Effector CD8-positive, alpha-beta T cell (primary cell): ENCODE data around the gene ZNF687.

ENCODE experiments used
- DNase-seq: peaks from one replicate; lab custom pipeline; 2025; lab: John Stamatoyannopoulos, UW

ZNF687 gene

DNA sequence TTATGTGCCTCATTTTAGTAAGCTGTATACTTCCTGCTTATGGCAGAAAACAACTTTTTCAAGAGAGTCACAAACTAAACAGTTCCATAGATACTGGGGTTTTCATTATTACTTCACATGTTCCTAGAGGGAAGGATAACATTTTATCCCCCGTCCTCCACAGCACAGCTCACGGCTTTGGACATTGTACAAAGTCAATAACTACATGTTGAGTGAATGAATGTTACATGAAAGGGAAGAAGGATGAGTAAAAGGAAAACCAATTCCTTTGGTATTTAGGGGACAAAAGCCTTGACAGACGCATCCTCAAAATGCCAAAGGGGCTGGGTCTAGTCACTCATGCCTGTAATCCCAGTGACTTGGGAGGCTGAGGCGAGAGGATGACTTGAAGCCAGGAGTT is 30.3 kb downstream of the ZNF687 start:
- DNase-seq, result no peak

DNA sequence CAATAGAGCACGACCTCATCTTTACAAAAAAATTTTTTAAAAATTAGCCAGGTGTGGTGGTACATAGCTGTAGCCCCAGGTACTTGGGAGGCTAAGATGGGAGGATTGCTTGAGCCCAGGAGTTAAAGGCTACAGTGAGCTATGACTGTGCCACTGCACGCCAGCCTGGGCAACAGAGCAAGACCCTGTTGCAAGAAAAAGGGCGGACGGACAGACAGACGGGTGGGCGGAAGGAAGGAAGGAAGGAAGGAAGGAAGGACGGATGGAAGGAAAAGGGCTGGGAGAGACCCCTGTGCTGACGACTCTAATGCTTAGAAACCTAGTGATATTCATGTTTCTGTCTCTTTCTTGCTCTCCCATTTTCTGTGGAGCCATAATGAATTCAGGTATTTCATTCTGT is 30.7 kb downstream of the ZNF687 start:
- no peak for DNase-seq

DNA sequence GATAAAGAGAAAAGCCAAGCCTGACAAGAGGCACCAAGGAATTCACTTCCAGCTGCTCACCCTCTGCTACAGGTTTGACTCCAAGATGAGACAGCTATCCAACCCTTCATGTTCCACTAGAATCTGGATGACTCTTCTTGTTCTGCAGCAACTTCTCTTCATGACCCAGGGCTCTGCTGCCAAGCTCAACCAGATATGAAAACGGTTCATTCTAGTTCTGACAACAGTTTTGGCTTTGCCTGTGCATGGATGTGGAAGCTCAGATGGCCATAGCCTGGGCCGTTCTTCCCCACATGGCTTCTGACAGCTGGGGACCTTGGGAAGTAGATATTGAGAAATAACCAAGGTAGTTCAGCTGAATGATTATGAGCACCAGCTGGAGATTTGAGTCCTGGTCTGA is 31.4 kb downstream of the ZNF687 start:
- no peak for DNase-seq

DNA sequence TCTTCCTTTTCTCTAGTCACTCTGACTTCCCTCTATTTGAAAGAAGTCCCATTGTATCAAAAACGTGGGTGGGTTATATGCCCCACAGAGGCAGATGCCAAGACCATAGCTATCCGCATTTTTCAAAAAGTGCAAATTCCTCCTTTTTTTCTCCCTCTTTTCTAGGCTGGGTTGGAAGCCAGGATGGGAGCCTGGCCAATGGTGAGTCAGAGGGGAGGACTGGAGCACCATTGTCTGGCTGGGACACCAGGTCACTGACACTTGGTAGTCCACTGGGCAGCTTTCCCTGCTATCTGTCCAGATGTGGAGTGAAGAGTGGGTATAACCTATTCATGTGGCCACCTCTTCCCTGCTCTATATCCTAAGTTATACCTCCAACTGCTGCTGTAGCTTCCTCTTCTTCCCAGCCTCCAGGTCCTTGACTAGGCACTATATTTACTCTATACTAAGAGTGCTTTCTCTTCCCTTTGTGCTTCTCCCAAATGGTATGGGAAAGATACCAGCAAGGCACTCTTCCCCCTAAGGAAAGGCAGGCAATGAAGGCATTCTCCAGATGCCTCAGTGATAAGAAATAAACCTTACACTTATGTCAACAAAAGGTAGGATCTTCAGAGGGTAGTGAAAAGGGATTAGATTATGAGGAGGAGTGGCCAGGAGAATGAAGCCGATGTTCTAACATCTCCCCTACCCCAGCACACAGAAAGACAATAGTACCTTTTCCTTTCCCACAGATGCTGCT is 32.2 kb downstream of the ZNF687 start:
- no peak for DNase-seq

DNA sequence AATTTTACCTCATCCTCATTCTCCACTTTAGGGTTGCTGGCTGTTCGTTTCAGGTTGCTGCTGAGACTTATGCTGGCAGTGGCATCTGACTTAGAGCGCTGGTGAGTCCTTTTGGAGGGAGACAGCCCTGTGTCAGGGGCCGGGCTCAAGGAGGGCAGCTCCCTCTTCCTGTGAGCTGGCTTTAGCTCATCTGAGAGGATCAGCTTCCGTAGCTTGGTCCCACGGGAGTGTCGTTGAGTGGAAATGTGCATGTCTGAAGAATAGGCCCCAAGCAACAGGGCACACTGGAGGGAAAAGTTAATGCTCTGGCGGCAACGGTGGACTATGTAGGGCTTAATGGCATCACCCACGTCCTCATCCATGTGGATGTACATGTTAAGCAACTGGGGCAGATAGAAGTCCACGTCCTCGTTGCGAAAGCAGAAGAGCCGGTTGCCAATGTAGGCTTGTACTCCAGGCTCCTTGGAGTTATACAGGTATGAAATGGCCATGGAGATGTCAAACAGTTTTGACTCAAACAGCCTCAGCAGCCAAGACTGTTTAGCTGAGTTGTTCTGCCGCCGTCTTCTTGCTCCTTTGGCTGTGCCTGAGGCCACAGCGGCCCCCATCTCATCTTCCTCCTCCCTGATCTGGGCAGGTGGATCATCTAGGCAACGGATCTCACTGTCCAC is 33.6 kb downstream of the ZNF687 start:
- no peak for DNase-seq

DNA sequence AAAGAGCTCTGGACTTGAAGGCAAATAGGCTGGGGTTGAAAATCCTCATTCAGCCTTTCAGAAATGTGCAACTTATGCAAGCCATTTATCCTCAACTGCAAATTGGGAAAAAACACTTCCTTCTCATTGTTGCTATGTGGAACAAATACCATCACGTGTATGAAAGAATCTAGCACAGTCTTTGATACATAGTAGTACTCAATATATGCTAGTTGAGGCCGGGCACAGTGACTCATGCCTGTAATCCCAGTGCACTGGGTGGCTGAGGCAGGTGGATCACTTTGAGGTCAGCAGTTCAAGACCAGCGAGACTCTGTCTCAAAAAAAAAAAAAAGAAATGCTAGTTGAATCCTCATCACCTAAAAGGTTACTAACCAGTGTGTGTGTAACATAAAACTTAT is 36.9 kb downstream of the ZNF687 start:
- no peak for DNase-seq

DNA sequence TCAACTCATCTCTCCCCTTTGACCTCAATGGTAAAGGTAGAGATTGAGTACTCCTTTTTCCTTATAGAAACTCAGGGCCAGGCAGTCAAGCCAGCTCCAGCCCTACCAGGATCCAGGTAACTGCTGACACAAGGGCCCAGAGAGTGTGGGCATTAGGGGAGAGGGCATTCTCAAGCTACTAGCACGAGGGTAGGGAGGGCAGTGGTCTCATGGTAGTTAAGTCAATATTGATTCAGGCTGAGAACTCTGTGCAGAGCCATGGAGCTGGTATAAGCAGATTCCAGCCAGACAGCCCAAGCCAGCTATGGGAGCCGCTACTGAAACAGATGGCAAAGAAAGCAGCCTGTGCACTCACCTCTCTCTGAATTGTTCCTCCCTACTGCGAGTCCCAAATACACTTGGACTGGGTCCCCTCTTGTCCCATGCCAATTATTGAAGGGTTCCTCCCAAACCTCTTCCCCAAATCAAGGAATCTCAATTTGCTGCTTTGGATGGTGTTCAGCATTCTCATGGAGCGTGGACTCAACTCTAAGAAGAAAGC is 42.4 kb downstream of the ZNF687 start:
- DNase-seq, result no peak

DNA sequence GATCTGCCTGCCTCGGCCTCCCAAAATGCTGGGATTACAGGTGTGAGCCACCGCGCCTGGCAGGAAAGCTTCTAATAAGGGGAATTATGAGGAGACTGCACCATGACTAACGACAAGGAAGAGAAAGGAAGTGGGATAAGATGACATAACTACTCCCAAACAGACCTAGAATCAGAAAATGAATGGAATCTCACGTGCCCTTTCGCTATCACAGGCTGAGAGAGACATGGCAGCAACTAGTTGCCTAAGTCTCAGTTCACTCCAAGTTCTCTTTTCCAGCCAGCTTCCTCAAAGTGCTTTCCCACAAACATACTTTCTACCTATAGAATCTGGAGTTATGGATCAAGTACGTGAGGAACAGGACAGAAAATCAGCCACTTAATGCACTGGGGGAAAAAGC is 43.1 kb downstream of the ZNF687 start:
- no peak for DNase-seq

DNA sequence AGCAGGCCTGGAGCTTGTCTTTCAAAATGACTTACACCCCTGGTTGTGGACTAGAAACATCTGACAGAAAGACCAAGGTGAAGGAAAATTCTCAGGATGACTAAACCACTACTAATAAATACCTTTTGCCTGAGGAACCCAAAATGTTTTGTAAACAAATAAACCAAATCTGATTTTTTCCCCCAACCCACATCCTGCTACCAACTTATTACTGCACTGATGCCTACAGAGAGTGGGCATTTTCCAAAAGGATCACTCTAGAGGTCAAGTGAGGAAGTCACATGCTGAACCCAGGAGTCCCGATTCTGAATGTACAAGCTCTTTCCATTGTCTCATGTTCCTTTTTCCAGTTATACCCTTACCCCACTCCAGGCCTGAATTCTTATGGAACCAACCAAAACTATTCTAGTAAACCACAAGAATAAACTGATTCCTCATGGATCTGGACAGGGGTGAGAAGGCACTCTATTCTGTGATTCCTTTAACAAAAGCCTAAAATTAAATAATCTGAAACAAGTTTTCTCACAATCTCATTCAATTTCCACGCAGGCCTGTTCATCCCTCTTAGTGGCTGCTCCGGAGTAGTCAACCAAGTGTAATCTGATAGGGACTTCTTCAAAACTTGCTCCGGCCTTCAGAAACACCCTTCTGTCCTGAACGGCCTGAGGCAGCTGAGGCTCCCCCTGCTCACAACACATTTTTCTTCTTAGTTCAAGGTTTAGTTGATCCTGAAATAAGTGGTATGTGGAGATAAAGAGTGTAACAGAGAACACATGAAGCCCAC is 43.7 kb downstream of the ZNF687 start:
- DNase-seq, result no peak

DNA sequence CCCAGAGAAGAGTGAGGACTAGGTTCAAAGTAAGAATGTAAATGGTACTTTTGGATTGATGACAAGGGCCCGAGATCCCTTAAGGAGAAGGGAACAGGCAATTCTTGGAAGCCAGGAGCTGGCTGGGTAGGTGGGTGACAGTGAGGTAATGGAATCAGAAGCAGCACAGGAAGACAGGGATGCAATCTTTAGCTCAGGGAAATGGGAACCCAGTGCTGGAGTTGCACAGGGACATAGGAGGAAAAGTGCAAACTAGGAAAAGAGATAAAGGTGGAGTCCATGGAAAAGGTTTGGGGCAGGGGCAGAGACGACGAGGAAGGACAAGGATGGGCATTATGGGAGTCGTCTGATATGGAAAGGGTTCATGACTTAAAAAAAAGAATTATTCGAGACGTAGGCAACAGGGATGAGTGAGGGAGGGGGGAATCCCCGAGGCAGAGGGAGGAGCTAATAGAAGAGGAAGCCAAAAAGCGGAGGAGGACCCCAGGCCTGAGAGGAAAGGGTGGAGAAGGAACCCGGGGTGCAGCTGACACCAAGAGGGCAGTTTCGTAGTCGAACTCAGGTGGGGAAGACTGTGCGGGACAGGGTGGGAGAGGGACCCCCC is 44.6 kb downstream of the ZNF687 start:
- peak; percentile 52 for DNase-seq

DNA sequence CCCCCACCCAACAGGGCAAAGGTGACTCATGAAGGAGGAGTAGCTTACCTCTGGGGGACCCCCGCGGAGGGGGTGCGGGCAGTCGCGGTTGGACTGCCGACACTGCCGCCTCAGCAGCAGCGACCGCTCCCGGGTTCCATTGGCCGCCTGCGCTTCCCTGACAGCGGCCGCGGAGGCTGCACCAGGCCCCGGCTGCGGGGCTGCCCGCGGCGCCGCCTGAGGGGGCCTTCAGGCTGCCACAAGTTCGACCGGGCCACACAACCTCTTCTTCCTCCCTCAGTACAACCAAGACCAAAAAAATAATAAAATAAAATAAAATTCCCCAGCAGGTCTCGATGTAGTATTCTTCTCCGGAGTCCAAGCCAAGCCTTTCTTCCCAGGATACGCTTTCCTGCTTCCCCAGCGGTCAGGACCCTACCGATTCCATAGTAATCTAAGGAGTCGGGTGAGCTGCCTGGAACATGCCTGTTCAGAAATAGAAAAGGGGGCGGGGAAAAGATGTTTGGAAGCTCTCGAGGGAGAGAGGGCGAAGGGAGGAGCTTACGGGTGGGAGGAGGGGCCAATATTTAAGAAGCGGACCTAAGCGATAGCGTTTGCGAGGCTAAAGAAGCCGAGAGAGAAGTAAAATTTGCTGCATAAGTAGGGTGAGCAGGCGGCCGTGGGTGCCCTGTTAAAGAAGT is 45.3 kb downstream of the ZNF687 start, which contains the start of gene PI4KB:
TSS of gene PI4KB (minus strand) at position 194 of the 680 bp plus-strand sequence. CDS start 10,935 bp downstream, outside the sequence.
- DNase-seq, result peak; percentile 75

DNA sequence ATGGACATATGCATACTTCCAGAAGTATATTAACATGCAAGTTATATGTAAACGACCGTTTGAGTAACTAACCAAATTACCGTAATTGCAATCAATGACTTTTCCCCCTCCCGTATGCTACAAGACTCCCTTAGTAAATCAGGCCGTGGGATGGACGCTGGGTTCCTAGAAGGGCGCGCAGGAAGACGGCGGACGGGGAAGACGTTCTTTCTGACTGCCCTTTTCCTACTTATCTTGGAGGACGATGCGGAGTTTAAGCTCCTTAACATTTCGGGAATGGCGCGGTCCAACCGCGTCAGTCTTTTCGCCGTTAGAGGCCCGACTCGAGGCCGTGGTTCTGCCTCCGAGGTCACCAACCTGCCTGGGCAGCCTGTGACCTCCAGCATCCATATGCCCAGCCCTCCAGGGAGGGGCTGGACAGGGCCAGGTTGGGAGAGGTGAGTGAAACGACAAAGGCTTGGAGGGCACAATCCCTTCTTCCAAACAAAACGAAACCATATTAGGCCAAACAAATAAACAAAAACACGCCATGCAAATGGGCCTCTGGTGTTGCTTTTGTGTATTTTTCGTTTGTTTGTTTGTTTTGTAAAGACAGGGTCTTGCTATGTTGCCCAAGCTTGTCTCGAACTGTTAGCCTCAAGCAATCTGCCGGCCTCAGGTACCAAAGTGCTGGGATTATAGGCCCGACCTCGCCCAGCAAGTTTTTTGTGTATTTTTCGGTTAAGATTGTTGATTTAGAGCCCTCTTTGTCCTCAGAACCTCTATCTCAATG is 46.0 kb downstream of the ZNF687 start:
- DNase-seq, result no peak

DNA sequence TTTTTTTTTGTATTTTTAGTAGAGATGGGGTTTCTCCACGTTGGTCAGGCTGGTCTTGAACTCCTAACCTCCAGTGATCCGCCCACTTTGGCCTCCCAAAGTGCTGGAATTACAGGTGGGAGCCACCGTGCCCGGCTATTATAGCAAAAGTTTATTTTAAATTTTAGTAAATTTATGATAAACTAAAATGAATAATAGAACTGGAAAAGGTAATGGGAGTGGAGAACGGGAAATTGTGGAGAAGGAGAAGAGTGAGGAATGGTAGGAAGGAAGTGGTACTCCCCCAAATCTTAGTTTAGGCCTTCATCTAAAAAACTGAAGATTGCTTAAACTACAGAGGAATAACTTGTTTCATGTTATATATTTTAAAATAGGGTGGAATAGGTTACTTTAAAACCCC is 52.7 kb downstream of the ZNF687 start:
- no peak for DNase-seq

DNA sequence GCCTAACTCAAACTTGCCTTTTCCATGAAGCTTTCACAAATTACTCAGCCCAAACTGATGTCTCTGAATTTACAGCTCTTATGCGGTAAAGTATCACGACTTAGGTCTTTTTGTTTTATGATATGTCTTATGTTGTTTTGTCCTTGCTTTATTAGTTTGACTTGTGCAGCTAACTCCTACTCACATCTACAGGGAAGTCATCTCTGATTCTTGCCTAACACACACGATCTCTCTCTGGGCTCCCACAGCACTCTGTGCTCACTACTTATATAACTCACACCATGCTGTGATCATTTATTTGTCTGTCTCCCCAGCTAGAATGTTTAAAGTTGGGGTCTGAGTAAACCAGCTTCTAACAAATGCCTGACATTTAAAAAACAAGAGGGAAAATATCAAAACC is 54.5 kb downstream of the ZNF687 start:
- DNase-seq, result no peak

DNA sequence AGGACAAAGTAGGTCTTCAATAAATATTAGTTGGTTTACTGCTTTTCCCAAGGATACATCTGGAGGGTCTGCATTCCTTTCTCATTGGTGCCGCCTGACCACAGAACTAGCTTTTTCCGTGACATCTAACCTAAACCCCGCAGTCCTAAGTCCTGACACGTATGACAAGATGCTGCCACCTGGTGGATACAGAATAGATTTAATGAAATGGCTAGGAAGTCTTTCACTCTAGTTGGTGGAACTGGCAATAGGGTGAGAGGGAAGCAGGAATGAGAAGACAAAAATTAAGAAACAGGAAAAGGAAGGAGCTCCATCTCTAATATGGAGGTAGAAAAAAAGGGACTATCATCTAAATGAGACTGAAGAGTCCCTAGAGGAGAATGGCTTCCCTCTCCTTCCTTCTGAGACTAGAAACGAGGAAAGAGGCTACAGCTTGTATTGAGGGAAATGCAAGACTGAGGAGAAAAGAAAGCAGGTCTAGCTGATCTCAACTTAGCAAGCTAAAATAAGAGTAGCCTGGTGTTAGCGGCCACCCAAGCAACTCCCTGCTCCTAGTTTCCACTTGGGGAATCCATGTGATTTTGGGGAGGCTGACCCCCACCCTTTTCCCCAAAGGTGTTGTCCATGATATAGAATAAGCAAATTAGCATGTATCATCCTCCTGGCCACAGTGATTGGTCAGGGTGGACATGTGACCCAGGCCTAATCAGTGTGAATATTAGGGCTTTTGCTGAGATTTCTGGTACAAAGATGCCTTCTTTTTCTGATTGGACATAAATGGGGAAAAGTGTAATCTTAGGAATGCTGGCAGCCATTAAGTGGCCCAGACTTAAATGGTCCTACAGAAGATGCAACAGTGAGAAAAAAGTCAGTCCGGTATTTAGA is 59.0 kb downstream of the ZNF687 start:
- DNase-seq, result peak; percentile 14
